Stimulated activated CD4-positive, alpha-beta T cell treated with anti-CD3 and anti-CD28 coated beads, Interleukin-4, amount 100 ng/mL, for 1 hour (primary cell): ENCODE results near the gene GAPDHS.

Experiments used
- DNase-seq: peaks from one replicate; pipeline ENCODE4 v3.0.0-alpha.2; 2020

Gene GAPDHS

DNA sequence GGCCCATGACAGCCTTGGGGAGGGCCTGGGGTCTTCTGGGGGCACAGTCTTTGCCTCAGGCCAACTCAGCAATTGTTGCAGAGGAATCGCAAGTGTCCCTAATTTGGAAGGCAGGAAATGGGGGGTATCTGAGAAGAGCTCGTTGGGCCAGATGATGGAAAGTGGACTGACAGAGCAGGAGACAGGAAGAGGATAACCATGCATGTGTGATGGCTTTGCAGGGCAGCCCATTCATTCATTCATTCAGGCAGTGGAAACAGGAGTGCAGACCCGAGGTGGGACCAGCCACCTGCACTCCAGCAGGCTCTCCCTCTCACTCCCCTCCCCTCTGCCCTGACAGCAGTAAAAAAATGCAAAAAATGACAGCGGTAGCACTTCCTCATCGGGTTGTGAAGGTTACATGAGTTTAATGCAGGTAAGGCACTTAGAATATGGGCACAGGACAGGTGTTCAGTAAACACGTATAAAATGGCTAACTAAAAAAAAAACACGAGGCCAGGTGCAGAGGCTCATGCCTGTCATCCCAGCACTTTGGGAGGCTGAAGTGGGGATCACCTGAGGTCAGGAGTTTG, 7.2 kb downstream of the GAPDHS start:
- DNase-seq = no peak

DNA sequence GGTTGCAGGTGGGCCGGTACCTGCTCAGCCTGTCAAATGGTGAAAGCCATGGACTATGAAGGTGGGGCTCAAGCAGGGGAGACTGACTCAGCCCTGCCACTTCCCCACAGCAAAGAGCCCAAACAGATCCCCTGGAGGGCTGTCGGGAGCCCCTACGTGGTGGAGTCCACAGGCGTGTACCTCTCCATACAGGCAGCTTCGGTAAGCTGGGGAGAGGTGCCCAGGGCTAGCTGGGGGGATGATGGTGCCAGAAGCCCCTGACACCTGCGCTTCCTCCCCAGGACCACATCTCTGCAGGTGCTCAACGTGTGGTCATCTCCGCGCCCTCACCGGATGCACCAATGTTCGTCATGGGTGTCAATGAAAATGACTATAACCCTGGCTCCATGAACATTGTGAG, 9.0 kb downstream of the GAPDHS start:
- DNase-seq = no peak

- no peak for DNase-seq
These were observed 10.2 kb downstream of the GAPDHS start for GRCh38 chr19:35543280-35544109.

- DNase-seq = no peak
These were observed 11.0 kb downstream of the GAPDHS start for GRCh38 chr19:35544110-35544802.

DNA sequence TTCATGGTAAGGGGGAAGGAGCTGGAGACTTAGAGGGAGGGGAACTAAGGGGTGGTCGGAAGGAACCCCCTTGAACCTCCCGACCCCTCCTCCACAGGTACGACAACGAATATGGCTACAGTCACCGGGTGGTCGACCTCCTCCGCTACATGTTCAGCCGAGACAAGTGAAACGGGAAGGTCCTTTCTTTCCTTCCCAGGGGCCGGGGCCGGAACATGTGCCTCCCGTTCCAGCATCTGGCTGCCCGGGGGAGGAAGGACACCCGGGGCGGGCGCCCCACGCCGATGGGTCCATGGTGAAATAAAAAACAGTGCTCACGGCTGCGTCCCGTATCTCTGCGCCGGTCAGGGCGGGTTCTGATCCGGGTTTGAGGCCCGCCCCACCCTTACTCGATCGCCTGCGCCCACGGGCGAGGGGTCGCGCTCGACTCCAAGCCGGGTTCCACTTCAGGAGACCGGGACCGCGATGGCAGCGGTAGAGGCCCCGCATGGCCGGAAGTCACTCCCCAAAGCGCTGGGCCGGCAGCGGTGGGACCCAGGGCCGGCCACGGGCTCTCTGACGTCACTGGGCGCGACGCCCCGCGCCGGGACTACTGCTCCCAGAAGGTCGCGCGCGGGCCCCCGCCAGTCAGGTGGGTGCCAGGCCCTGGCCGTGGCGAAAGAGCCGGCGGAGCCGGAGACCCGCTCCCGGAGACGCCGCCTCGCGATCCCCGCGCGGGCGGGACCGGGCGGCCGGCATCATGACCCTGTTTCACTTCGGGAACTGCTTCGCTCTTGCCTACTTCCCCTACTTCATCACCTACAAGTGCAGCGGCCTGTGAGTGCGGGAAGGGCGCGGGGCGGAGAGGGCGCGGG, 12.0 kb downstream of the GAPDHS start, which contains the start of gene TMEM147:
Gene TMEM147, plus strand, starts transcription at position 626 of the 854 bp plus-strand sequence. Its CDS starts 114 bp downstream, at position 740.
- peak; percentile 86 for DNase-seq

DNA sequence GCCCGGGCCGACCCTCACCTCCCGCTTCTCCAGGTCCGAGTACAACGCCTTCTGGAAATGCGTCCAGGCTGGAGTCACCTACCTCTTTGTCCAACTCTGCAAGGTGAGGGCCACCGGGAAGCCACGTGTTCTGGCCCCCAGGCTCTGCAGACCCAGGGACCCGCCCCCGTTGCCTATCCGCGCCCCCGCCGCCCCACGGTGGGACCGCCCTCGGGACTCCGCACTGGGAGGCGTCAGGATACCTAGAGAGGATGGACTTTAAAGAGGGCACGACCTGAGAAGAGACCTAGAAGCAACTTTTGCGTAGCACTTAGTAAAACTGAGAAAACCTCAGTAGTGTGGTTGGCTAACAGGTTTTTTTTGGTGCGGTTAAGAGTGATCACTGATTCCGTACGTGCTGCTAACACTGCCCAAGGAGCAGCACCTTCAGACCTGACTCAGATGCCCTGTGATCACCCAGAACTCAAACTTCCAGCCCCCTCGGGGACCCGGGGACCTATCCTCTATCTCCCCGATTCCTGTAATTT, 12.7 kb downstream of the GAPDHS start:
- peak; percentile 68 for DNase-seq

- DNase-seq = no peak
These were observed 13.3 kb downstream of the GAPDHS start for GRCh38 chr19:35546532-35546931.

- DNase-seq = peak; percentile 40
These were observed 16.0 kb downstream of the GAPDHS start for GRCh38 chr19:35549174-35549788.

DNA sequence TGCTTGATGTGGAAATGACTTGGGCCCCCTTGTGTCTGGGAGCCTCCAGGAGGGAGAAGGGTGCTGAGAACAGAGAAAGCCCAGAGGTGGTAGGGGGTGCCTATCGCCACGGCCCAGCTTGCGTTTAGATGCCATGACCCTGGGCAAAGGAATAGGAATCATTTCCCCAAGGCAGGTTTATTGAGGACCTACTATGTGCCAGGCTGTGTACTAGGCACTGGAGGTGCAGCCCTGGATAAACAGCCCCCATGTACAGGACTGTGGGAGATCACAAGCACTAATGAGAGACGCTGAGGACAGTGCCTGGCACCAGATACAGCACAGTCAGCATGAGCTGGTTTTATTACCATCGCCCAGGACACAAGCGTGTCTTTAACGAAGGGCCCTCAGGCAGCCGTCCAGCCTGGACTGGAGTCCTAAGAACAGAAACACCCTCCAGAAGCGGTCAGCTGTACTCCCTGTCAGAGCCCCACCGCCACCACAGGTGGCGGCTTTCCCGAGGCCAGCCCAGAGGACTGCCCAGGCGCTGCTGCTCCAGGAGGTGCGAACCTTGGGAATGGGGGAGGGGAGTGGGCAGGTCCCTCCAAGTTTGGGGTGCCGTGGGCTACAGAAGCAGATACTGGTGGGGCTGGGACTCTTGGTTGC, 16.7 kb downstream of the GAPDHS start:
- no peak for DNase-seq

DNA sequence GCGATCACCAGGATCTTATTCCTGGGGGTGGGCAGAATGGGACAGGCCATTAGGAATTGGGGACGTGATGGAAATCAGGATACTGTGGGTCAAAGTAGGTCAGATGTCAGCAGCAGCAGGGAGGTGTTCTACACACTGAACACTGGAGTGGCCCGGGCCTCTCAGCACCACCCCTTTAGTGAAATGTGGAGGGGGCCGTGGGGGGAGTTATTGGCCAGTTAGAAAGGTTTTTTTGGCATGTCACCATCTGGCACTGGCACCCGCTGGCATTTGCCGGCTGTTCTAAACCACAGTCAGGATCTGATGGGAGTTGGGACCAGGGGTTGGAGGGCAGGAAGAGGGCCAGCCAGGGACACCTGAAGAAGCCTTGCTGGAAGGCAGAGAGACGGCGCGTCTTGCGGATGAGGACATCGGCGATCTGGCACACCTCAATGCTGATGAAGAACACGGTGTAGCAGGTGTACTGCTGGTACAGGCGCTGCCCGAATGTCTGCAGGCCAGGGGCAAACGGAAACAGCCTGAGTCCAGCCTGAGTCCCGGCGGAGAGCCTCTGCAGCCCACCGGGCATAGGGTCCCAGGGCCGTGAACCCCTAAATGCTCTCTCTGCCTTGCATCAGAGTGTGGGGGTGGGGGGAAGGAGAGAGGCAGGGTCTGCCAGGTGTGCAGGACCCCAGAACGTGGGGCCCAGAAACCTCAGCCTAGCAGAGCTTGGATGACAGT, 18.0 kb downstream of the GAPDHS start:
- DNase-seq = no peak

DNA sequence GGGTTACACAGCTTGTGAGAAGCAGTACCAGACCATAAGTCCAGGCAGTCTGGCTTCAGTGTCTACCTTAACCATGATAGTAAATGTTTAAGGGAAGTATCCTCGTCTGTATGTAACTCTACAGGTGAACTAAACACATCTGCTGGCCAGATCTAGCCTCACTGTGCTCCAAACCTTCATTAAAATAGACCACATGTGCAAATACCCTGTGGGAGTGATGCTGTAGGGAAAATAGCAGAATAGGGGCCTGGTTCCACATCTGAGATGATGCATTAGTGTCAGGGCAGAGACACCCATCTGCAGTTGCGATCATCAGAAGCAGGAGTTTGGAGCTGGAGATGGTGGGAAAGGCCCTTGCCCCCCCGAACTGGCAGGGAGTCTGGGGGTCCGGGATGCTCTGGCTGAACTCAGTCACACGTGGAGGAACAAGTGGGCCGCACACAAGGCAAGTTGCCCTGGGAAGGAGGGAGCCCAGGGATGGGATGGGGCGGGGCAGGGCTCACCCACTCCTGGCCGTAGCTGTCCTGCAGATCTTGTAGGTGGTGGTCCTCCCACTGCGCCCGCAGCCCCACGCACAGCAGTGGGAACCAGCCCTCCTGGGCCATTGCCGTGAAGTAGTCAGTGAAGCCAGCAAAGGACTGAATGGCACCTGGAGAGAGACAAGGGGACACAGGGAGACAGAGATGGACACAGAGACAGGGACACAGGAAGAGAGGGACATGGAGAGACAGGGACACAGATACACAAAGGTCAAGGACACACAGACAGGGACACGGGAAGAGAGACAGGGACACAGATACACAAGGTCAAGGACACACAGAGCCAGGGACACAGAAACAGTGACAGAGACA, 19.5 kb downstream of the GAPDHS start:
- no peak for DNase-seq

GRCh38 chr19:35553385-35554000, 20.2 kb downstream of the GAPDHS start:
- no peak for DNase-seq

GRCh38 chr19:35554076-35554475, 20.8 kb downstream of the GAPDHS start:
- no peak for DNase-seq

- DNase-seq = no peak
These were observed 22.2 kb downstream of the GAPDHS start for GRCh38 chr19:35555301-35556005.

GRCh38 chr19:35556025-35556590, 22.9 kb downstream of the GAPDHS start:
- DNase-seq = no peak

DNA sequence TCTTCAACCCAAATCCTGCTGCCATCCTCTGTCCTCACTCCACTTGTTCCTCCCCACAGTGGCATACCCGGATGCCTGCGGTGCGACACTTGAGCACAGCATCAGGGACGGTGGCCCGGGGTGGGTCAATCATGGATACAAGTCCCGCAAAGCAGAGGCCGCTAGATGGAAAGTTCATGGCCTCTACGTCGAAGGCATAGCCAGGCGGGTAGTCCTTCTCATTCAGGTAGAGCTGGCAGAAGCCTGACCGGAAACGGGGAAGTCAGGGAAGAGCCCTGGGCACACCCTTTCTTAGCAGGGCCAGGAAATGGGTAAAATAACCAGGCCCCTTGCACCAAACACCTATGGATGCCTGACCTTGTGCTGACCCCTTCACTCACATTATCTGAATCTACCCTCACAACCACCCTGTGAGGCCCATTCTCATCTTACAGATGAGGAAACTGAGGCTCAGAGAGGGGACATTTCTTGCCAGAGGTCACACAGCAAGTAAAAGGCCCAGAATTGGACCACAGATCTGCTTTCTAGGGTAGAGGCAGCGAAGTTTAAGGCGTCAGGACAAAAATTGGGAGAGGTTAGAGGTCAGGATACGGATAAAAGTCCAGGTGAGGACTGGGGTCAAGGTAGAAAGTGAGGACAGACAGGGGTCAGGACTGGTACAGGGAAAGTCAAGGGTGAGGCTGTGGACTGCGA, 23.7 kb downstream of the GAPDHS start:
- no peak for DNase-seq

DNA sequence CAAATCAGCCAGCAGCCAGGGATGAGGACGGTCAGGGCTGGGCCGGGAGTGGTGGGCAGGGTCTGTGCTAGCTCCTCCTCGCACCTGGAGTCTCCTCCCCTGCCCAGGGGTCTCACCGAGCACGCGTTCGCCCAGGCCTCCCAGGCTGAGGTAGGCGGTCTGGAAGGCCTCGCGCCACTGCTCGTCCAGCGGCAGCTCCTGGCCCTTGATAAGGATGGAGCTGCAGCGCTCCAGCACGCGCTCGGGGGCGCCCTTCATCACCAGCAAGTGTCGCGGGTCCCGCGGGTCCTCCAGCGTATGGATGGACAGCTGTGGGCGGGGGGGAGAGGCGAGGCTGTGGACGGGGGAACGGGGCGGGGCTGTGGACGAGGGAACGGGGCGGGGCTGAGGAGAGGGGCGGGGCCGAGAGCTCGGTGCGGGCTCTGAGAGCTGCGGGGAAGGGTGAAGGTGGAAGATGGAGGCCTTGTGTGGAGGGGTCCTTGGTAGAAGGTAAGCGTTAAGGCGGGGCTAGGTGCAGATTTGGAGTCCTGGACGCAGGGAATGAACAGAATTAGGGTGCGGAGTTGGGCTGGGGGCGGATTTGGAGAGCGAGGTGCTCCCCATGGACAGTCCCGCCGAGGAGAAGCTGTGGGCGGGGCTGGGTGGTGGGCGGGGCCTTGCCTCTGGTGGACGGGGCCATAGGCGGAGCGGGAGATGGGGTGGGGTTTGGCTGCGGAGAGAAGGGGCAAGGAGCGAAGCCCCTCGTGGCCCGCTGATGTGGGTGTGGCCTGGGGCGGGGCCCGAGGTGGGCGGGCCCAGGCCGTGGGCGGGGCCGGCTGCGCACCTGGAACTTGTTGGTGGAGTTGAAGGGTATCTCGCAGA, 24.5 kb downstream of the GAPDHS start:
- DNase-seq = peak; percentile 62
